Measurements from ENCODE around the gene SALL2. TPM values are rescaled to one million over a fixed set of nuclear protein-coding genes. Genes with fewer than 3 reads are reported as not detected.

The SALL2 gene
- total RNA-seq, 4 donors from 2014 or later, result 14.7 to 23.8 (median 21.8) TPM

GRCh38 chr14:21518725-21519124 is 7.4 kb downstream of the SALL2 start:
- H3K4me3 ChIP-seq, result no peak overlapping the region
- no peak for TF ChIP-seq EP300 (IDR thresholded peaks at IDR 0.05)
- no peak for TF ChIP-seq POLR2A (IDR thresholded peaks at IDR 0.05)
- TF ChIP-seq, protein P1, sequence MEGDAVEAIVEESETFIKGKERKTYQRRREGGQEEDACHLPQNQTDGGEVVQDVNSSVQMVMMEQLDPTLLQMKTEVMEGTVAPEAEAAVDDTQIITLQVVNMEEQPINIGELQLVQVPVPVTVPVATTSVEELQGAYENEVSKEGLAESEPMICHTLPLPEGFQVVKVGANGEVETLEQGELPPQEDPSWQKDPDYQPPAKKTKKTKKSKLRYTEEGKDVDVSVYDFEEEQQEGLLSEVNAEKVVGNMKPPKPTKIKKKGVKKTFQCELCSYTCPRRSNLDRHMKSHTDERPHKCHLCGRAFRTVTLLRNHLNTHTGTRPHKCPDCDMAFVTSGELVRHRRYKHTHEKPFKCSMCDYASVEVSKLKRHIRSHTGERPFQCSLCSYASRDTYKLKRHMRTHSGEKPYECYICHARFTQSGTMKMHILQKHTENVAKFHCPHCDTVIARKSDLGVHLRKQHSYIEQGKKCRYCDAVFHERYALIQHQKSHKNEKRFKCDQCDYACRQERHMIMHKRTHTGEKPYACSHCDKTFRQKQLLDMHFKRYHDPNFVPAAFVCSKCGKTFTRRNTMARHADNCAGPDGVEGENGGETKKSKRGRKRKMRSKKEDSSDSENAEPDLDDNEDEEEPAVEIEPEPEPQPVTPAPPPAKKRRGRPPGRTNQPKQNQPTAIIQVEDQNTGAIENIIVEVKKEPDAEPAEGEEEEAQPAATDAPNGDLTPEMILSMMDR (IDR thresholded peaks at IDR 0.05), result no peak
- no peak for TF ChIP-seq POLR2AphosphoS5 (IDR thresholded peaks at IDR 0.05)
- 60 to 61% methylated on average over 1 to 2 of the region's 2 CpGs for WGBS, 2 donors (ENCODE audit: low coverage in 1 of 2)

DNA sequence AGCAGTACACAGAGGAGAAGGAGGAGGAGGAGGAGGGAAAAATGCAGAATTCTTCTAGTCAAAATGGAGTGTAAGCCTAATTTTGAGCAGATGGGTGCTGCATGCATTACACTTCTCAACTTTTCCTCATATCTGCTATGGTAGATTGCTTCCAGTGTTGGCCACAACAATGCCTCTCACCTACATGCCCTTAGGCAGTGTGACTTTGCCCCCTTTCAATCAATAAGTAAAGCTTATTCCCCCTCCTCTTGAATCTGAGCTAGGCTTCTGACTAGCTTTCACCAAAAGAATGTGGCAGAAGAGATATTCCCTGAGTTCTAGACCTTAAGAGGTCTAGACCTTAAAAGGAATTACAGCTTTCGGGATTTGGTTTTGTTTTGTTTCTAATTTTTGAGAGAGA is 11.8 kb downstream of the SALL2 start:
- H3K4me1 ChIP-seq, result peaks cover 0 to 19% (median 9%) of the 10 kb centered on the region in 3 donors
- ATAC-seq, result no peak
- H3K36me3 ChIP-seq, result no peaks in the 10 kb centered on the region
- no peak overlapping the region for H3K4me3 ChIP-seq
- 100% methylated on average over 1 of the region's 1 CpG; no CpG with 5 or more reads in 1 of the 2 donors for WGBS, 2 donors (ENCODE audit: low coverage in 1 of 2)
- TF ChIP-seq POLR2AphosphoS5 (IDR thresholded peaks at IDR 0.05) (no peak), POLR2A (IDR thresholded peaks at IDR 0.05) (no peak)
- TF ChIP-seq, protein P1 (IDR thresholded peaks at IDR 0.05), result no peak
- no peaks in the 10 kb centered on the region for H3K9me3 ChIP-seq
- no peak overlapping the region for H3K27ac ChIP-seq
- no peaks in the 10 kb centered on the region for H3K27me3 ChIP-seq

More at GRCh38 chr14:21518725-21519124, 7.4 kb downstream of the SALL2 start:
- no peak for ATAC-seq
- Histone ChIP-seq H3K9me3 (no peaks in the 10 kb centered on the region), H3K27ac (no peak overlapping the region), H3K36me3 (peaks cover 0 to 6% of the 10 kb centered on the region in 2 donors), H3K27me3 (no peaks in the 10 kb centered on the region), H3K4me1 (no peaks in the 10 kb centered on the region)

DNA sequence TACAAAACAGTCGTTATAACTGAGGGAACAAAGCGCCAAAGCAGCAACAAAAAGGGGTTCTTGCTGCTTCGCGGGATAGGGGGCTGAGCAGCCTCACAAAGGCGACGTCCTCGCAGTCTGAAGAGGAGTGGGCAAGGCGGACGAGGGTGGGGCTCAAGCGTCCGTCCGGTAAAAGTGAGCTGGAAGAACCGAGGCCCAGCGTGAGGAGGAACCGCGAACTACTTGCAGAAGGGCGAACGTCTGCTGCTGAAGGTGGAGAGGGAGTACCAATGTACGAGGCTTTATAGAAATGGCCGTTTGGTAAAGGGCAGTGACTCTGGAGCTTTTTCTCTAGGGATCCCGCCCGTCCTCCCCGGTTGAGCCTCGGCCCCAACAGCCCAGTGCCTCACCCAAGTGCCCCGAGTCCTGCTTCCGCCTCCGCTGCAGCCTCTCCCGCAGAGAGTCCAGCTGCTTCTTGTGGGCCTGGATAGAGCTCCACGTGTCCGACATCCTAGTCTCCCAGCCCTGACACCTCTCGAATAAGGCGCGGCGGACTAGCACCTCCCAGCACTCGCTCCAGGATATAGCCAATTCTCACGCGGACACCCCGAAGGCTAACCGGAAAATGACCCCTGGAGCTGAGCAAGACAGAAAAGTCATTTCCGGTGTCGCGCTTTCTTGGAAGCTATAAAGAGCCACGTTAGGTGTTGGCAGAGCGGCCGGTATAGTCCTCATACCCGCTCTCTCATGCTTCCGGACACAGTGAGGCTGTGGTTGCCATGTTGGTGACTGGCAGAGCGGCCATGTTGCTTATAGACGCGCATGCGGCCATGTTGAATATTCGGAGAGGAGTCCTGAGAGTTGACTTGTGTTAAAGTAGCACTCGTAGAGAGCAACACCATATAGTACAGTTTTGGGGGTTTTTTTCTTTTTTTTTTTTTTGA is 15.2 kb downstream of the SALL2 start, which contains the start of gene METTL3:
Gene METTL3, minus strand, starts transcription at position 606 of the 923 bp plus-strand sequence. Its CDS starts 117 bp downstream, at position 489.
- peak; percentile 100 for ATAC-seq
- TF ChIP-seq POLR2A (IDR thresholded peaks at IDR 0.05), result peak; percentile 17 to 27
- TF ChIP-seq POLR2AphosphoS5 (IDR thresholded peaks at IDR 0.05), result peak; percentile 88
- TF ChIP-seq EP300 (IDR thresholded peaks at IDR 0.05), result no peak
- Histone ChIP-seq H3K36me3 (peaks cover 0 to 8% of the 10 kb centered on the region in 2 donors), H3K4me1 (peaks cover 0 to 39% (median 12%) of the 10 kb centered on the region in 3 donors), H3K9me3 (no peaks in the 10 kb centered on the region), H3K27ac (peak within 1 kb of the TSS; percentile 55 to 93 (median 82)), H3K4me3 (peak within 1 kb of the TSS; percentile 70 to 75), H3K27me3 (no peaks in the 10 kb centered on the region)
- WGBS, 2 donors (ENCODE audit: low coverage in 1 of 2), result 0 to 1% methylated on average over 5 to 14 of the region's 53 CpGs

GRCh38 chr14:21509432-21510143 is 16.6 kb downstream of the SALL2 start:
- 78 to 84% methylated on average over 6 of the region's 6 CpGs for WGBS, 2 donors (ENCODE audit: low coverage in 1 of 2)
- H3K4me3 ChIP-seq, result no peak overlapping the region
- H3K9me3 ChIP-seq, result no peaks in the 10 kb centered on the region
- peaks cover 0 to 8% of the 10 kb centered on the region in 2 donors for H3K36me3 ChIP-seq
- peaks cover 0 to 44% (median 12%) of the 10 kb centered on the region in 3 donors for H3K4me1 ChIP-seq
- ATAC-seq, result no peak
- H3K27me3 ChIP-seq, result no peaks in the 10 kb centered on the region
- TF ChIP-seq, protein P1 (IDR thresholded peaks at IDR 0.05), result no peak
- TF ChIP-seq EP300 (IDR thresholded peaks at IDR 0.05) (no peak), POLR2AphosphoS5 (IDR thresholded peaks at IDR 0.05) (no peak), POLR2A (IDR thresholded peaks at IDR 0.05) (no peak)
- H3K27ac ChIP-seq, result no peak overlapping the region

GRCh38 chr14:21506557-21506956 is 19.6 kb downstream of the SALL2 start:
- Histone ChIP-seq H3K36me3 (peaks cover 0 to 29% of the 10 kb centered on the region in 2 donors), H3K27ac (no peak overlapping the region), H3K9me3 (no peaks in the 10 kb centered on the region), H3K4me3 (no peak overlapping the region), H3K4me1 (peaks cover 0 to 43% (median 12%) of the 10 kb centered on the region in 3 donors), H3K27me3 (no peaks in the 10 kb centered on the region)
- WGBS, 2 donors (ENCODE audit: low coverage in 1 of 2), result 97 to 100% methylated on average over 2 of the region's 2 CpGs
- TF ChIP-seq, protein P1 (IDR thresholded peaks at IDR 0.05), result no peak
- TF ChIP-seq POLR2AphosphoS5 (IDR thresholded peaks at IDR 0.05) (no peak), EP300 (IDR thresholded peaks at IDR 0.05) (no peak), POLR2A (IDR thresholded peaks at IDR 0.05) (no peak)
- no peak for ATAC-seq

Measured in gastroesophageal sphincter (tissue), 4 donors.